RCC 7860 (cell line): Measurements from ENCODE around the gene SCYGR4.
"Not testable (repeated sequence)": the region's sequence is repeated elsewhere in the genome, so short reads cannot be mapped to it uniquely, and the experiment has no call there.

Source experiments
- DNase-seq: peaks from one replicate; pipeline ENCODE4 v3.0.0-alpha.2; 2015; ENCODE audit warnings: low spot score
- FAIRE-seq: peaks from 2 replicates; lab custom pipeline; 2012; peaks lifted over from hg19 to GRCh38; lab: Jason Lieb, UNC

Gene SCYGR4

GRCh38 chr2:227617316-227618230, at the start of gene SCYGR4:
Gene SCYGR4, plus strand, starts transcription at chr2:227617498. Its CDS starts 0 bp downstream, at chr2:227617498.
- no peak for DNase-seq
- FAIRE-seq: no peak

- DNase-seq (no peak), FAIRE-seq (no peak)
These were observed 48.5 kb upstream of the SCYGR4 start for GRCh38 chr2:227568852-227569169.

GRCh38 chr2:227570615-227571014, 46.7 kb upstream of the SCYGR4 start:
- no peak for DNase-seq

GRCh38 chr2:227576110-227576509, 41.2 kb upstream of the SCYGR4 start:
- no peak for FAIRE-seq
- no peak for DNase-seq

More at GRCh38 chr2:227570615-227571014, 46.7 kb upstream of the SCYGR4 start:
- FAIRE-seq: no peak

- FAIRE-seq (no peak), DNase-seq (no peak)
These were observed 40.5 kb upstream of the SCYGR4 start for GRCh38 chr2:227576812-227577211.

GRCh38 chr2:227577555-227577954, 39.7 kb upstream of the SCYGR4 start:
- DNase-seq (no peak), FAIRE-seq (no peak)

GRCh38 chr2:227578642-227579041, 38.7 kb upstream of the SCYGR4 start:
- FAIRE-seq: no peak
- DNase-seq: no peak

GRCh38 chr2:227579791-227580190, 37.5 kb upstream of the SCYGR4 start:
- no peak for FAIRE-seq
- DNase-seq: no peak

- DNase-seq: no peak
- FAIRE-seq: no peak
These were observed 34.9 kb upstream of the SCYGR4 start for GRCh38 chr2:227582369-227582768.

GRCh38 chr2:227592694-227593387, 24.5 kb upstream of the SCYGR4 start:
- no peak for FAIRE-seq
- DNase-seq: no peak

GRCh38 chr2:227595797-227596196, 21.5 kb upstream of the SCYGR4 start:
- DNase-seq (no peak), FAIRE-seq (no peak)

- DNase-seq (no peak), FAIRE-seq (no peak)
These were observed 20.3 kb upstream of the SCYGR4 start for GRCh38 chr2:227597036-227597435.

GRCh38 chr2:227597998-227598397, 19.3 kb upstream of the SCYGR4 start:
- FAIRE-seq (no peak), DNase-seq (no peak)

GRCh38 chr2:227598835-227599503, 18.3 kb upstream of the SCYGR4 start, which contains the start of gene SCYGR2:
Gene SCYGR2, plus strand, starts transcription at chr2:227598893. Its CDS starts 0 bp downstream, at chr2:227598893.
- FAIRE-seq, DNase-seq: not testable (repeated sequence)

GRCh38 chr2:227602358-227602757, 14.9 kb upstream of the SCYGR4 start:
- FAIRE-seq: no peak

GRCh38 chr2:227606476-227606875, 10.8 kb upstream of the SCYGR4 start:
- DNase-seq (no peak), FAIRE-seq (no peak)

More at GRCh38 chr2:227602358-227602757, 14.9 kb upstream of the SCYGR4 start:
- DNase-seq: no peak

- FAIRE-seq: no peak
- no peak for DNase-seq
These were observed 9.4 kb upstream of the SCYGR4 start for GRCh38 chr2:227607941-227608340.

- no peak for DNase-seq
- no peak for FAIRE-seq
These were observed 8.5 kb upstream of the SCYGR4 start for GRCh38 chr2:227608561-227609338.

- FAIRE-seq (no peak), DNase-seq (no peak)
These were observed 7.2 kb upstream of the SCYGR4 start for GRCh38 chr2:227610123-227610522.

GRCh38 chr2:227612546-227613271, 4.6 kb upstream of the SCYGR4 start:
- no peak for FAIRE-seq
- DNase-seq: no peak
